ENCODE results near the gene FRMD4B.
A peak's percentile ranks its signal among the peaks of the same experiment; 100 is the strongest.

The FRMD4B gene

GRCh38 chr3:69319652-69320051 is 66.2 kb downstream of the FRMD4B start:
- Histone ChIP-seq H2AFZ (ENCODE audit: low read depth, low read length) (no peak overlapping the region), H3K4me1 (ENCODE audit: insufficient read depth, low read length) (peaks cover 6% of the 10 kb centered on the region), H3K36me3 (ENCODE audit: insufficient read depth, low read length) (0 out of 2 replicates have a peak, but pooled peaks cover 5% of the 10 kb centered on the region), H3K9me3 (ENCODE audit: insufficient read depth, low read length, severe bottlenecking) (no peaks in the 10 kb centered on the region), H3K4me2 (ENCODE audit: insufficient read depth, low read length) (no peak overlapping the region), H3K27ac (ENCODE audit: low read length) (no peak overlapping the region), H3K27me3 (ENCODE audit: insufficient read depth, low read length, poor library complexity) (no peaks in the 10 kb centered on the region), H4K20me1 (ENCODE audit: insufficient read depth, low read length) (no peaks in the 10 kb centered on the region; the same call in 1 of the 2 replicates), H3K79me2 (ENCODE audit: insufficient read depth, low read length) (peaks cover 88% of the 10 kb centered on the region), H3K9ac (ENCODE audit: low read depth, low read length) (no peak overlapping the region), H3K4me3 (ENCODE audit: low read depth in 1 of 2, low read length in 2 of 2) (no peak overlapping the region)
- DNase-seq (no peak), ATAC-seq (ENCODE audit: insufficient read depth, low read depth) (no peak)
- TF ChIP-seq EZH2 (IDR thresholded peaks at IDR 0.05; ENCODE audit: borderline replicate concordance, low read depth, low read length, severe bottlenecking), result no peak
- no peak for TF ChIP-seq CTCF (IDR thresholded peaks at IDR 0.05; ENCODE audit: borderline replicate concordance, extremely low read depth, low read length, poor library complexity, severe bottlenecking)

- Histone ChIP-seq H3K9me3 (ENCODE audit: insufficient read depth, low read length, severe bottlenecking) (no peaks in the 10 kb centered on the region), H3K27me3 (ENCODE audit: insufficient read depth, low read length, poor library complexity) (no peaks in the 10 kb centered on the region), H4K20me1 (ENCODE audit: insufficient read depth, low read length) (no peaks in the 10 kb centered on the region; the same call in 1 of the 2 replicates), H3K36me3 (ENCODE audit: insufficient read depth, low read length) (peaks cover 6% of the 10 kb centered on the region; the same call in 1 of the 2 replicates), H3K4me3 (ENCODE audit: low read depth in 1 of 2, low read length in 2 of 2) (no peak overlapping the region), H3K27ac (ENCODE audit: low read length) (no peak overlapping the region), H3K79me2 (ENCODE audit: insufficient read depth, low read length) (peaks cover 83% of the 10 kb centered on the region), H3K4me2 (ENCODE audit: insufficient read depth, low read length) (no peak overlapping the region), H3K4me1 (ENCODE audit: insufficient read depth, low read length) (no peaks in the 10 kb centered on the region), H3K9ac (ENCODE audit: low read depth, low read length) (no peak overlapping the region), H2AFZ (ENCODE audit: low read depth, low read length) (no peak overlapping the region)
- DNase-seq, result no peak
- ATAC-seq (ENCODE audit: insufficient read depth, low read depth), result no peak
- TF ChIP-seq EZH2 (IDR thresholded peaks at IDR 0.05; ENCODE audit: borderline replicate concordance, low read depth, low read length, severe bottlenecking) (no peak), CTCF (IDR thresholded peaks at IDR 0.05; ENCODE audit: borderline replicate concordance, extremely low read depth, low read length, poor library complexity, severe bottlenecking) (no peak)
These were observed 67.5 kb downstream of the FRMD4B start for GRCh38 chr3:69318410-69318809.

GRCh38 chr3:69313251-69313650 is 72.6 kb downstream of the FRMD4B start:
- DNase-seq, result no peak
- Histone ChIP-seq H3K4me3 (ENCODE audit: low read depth in 1 of 2, low read length in 2 of 2) (no peak overlapping the region), H3K9ac (ENCODE audit: low read depth, low read length) (no peak overlapping the region), H4K20me1 (ENCODE audit: insufficient read depth, low read length) (no peaks in the 10 kb centered on the region; the same call in 1 of the 2 replicates), H3K27me3 (ENCODE audit: insufficient read depth, low read length, poor library complexity) (no peaks in the 10 kb centered on the region), H3K4me2 (ENCODE audit: insufficient read depth, low read length) (no peak overlapping the region), H3K4me1 (ENCODE audit: insufficient read depth, low read length) (no peaks in the 10 kb centered on the region), H2AFZ (ENCODE audit: low read depth, low read length) (no peak overlapping the region), H3K79me2 (ENCODE audit: insufficient read depth, low read length) (peaks cover 46% of the 10 kb centered on the region), H3K9me3 (ENCODE audit: insufficient read depth, low read length, severe bottlenecking) (no peaks in the 10 kb centered on the region), H3K36me3 (ENCODE audit: insufficient read depth, low read length) (peaks cover 45% of the 10 kb centered on the region), H3K27ac (ENCODE audit: low read length) (no peak overlapping the region)
- ATAC-seq (ENCODE audit: insufficient read depth, low read depth), result no peak
- no peak for TF ChIP-seq EZH2 (IDR thresholded peaks at IDR 0.05; ENCODE audit: borderline replicate concordance, low read depth, low read length, severe bottlenecking)
- TF ChIP-seq CTCF (IDR thresholded peaks at IDR 0.05; ENCODE audit: borderline replicate concordance, extremely low read depth, low read length, poor library complexity, severe bottlenecking), result no peak

- peaks cover 52% of the 10 kb centered on the region for H3K36me3 ChIP-seq (ENCODE audit: insufficient read depth, low read length)
- H3K4me3 ChIP-seq (ENCODE audit: low read depth in 1 of 2, low read length in 2 of 2), result no peak overlapping the region
- no peak overlapping the region for H3K9ac ChIP-seq (ENCODE audit: low read depth, low read length)
- no peaks in the 10 kb centered on the region for H3K9me3 ChIP-seq (ENCODE audit: insufficient read depth, low read length, severe bottlenecking)
- TF ChIP-seq CTCF (IDR thresholded peaks at IDR 0.05; ENCODE audit: borderline replicate concordance, extremely low read depth, low read length, poor library complexity, severe bottlenecking) (peak; percentile 46), EZH2 (IDR thresholded peaks at IDR 0.05; ENCODE audit: borderline replicate concordance, low read depth, low read length, severe bottlenecking) (no peak)
- H3K27me3 ChIP-seq (ENCODE audit: insufficient read depth, low read length, poor library complexity), result no peaks in the 10 kb centered on the region
- no peak overlapping the region for H3K27ac ChIP-seq (ENCODE audit: low read length)
- H3K4me2 ChIP-seq (ENCODE audit: insufficient read depth, low read length), result no peak overlapping the region
- ATAC-seq (ENCODE audit: insufficient read depth, low read depth) (no peak), DNase-seq (no peak)
- peaks cover 5% of the 10 kb centered on the region for H3K4me1 ChIP-seq (ENCODE audit: insufficient read depth, low read length)
- H4K20me1 ChIP-seq (ENCODE audit: insufficient read depth, low read length), result no peaks in the 10 kb centered on the region; the same call in 1 of the 2 replicates
- H2AFZ ChIP-seq (ENCODE audit: low read depth, low read length), result no peak overlapping the region
- H3K79me2 ChIP-seq (ENCODE audit: insufficient read depth, low read length), result peaks cover 13% of the 10 kb centered on the region
These were observed 76.1 kb downstream of the FRMD4B start for GRCh38 chr3:69309814-69310213.

All from DND-41 (cell line).